GM19351 (cell line): Measurements from ENCODE around the gene KCNQ2.

Experiments used
- ATAC-seq: cut with Tn5 transposase; IDR thresholded peaks from one replicate; pipeline ENCODE4 v1.9.1; 2021; ENCODE audit warnings: mild to moderate bottlenecking, moderate library complexity; ENCODE audit not compliant: unreplicated experiment

Gene KCNQ2

DNA sequence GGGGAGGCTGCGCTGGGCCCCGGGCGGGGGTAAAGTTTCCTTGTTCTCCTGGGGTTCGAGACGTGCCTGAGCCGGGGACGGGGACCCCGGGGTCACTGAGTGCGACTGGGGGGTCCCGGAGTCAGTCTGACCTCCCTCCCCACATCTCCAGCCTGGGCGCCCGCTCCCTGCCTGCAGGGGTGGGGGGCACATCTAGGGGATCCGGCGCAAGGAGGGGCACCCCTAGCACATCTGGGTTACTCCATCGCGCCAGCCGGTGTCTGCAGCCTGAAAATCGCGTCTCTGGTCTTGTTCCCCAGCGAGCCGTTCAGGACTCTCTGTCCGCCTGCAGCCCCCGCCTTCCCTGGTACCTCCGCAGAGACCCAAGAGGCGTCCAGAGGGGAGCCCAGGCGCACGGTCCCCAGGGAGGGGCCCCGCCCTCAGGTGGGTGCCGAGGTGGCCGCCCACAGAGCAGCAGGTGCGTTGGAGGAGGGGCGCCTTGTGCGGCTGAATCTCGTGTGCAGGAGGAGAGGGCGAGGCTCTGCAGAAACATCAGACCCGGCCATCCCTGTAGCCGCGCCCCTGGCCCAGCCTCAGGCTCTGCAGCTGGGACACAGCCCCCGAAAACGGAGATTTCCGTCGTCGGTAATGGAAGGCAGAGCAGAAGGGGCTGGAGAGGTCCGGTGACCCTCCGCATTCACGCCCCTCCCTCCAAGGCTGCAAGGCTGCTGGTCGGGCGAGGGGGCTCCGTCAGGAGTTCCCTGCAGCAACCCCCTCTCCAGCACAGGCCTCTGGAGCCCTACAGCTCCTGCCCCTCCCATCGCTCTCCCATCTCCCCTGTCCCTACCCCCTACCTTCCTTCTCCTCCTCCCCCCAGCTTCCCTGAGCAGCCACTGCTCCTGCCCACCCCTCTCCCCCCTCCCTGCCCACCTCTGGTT is 110.7 kb downstream of the KCNQ2 start:
- ATAC-seq = no peak

GRCh38 chr20:63360850-63361518 is 111.5 kb downstream of the KCNQ2 start, which contains the start of gene CHRNA4:
Gene CHRNA4, minus strand, starts transcription at chr20:63361349. Its CDS starts 184 bp downstream, at chr20:63361165.
- no peak for ATAC-seq

- ATAC-seq = no peak
Observed at GRCh38 chr20:63359937-63360849, 112.3 kb downstream of the KCNQ2 start.

DNA sequence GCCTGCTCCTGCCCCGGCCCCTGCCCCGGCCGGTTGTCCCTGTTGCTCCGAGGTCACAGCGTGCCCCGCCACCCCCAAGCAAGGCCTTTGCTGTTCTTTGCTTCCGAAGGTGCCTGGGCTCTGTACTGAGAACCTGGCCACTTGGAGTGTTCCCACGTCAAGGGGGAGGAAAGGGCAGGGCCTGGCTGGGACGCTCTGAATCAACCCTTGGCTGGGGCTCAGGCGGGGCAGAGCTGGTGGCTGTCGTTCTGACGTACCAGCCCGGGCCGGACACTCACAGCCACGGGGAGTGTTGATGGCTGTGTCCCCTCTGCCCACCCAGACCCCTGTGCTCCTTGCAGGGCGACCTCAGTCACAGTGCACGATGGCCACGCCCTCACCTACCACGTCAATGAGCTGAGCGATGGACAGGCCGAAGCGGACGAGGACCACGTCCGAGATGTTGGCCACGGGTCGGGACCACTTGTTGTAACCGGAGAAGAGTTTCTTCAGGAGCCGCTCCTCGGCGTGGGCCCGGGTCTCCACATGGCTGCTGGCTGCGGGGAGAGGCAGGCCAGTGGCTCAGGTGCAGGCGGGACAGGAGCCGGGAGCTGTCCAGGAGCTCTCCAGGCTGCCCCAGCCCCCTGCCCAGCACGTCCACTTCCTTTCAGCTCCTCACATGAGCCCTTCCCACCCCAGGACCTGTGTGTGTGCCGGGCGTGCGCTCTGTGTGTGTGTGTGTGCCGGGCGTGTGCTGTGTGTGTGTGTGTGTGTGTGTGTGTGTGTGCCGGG is 113.1 kb downstream of the KCNQ2 start:
- ATAC-seq = no peak

DNA sequence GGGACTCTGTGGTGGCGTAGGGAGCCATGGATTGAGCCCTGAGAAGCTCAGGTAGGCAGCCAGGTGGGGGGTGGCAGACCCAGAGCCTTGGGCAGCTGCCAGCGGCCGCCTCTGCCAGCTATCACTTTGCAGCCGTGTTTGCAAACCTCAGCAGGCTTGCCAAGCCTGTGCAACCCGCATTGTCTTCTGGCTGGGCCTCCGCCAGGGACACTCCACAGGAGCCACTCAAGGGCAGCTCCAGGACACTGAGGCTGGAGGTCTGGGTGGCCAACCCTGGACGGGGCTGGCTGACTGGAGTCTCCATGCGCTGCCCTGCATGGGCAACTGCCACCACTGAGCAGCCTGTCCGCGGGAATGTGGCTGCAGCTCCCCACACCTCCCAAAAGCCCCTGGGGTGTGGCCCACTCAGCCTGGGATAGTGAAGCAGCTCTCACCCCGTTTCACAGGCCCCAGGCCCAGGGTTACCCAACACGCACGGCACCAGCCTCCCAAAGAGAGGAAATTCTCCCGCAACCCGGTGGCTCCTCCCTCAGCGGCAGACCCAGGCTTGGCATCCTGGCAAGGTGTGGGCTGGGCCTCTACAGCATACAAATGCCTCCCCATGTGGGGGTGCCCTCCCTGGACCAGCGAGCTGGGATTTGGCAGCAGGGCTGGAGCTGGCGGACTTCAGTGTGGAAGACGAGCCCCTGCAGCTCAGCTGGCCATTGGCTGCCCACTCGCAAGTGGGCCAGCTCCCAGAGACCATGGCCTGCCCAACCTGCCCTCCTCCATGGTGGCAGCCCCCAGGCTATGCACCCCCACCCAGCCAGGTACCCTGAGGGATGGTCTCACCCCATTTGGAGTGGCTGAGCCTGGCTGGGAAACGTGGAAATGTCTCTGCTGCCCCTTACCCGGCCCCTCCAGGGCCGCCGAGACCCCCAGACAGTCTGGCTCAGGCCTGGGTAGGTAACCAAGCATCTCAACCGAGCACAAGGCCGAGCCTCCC is 114.2 kb downstream of the KCNQ2 start:
- no peak for ATAC-seq

- no peak for ATAC-seq
Observed at GRCh38 chr20:63356931-63357879, 115.2 kb downstream of the KCNQ2 start.

- no peak for ATAC-seq
Observed at GRCh38 chr20:63356511-63356910, 115.9 kb downstream of the KCNQ2 start.

DNA sequence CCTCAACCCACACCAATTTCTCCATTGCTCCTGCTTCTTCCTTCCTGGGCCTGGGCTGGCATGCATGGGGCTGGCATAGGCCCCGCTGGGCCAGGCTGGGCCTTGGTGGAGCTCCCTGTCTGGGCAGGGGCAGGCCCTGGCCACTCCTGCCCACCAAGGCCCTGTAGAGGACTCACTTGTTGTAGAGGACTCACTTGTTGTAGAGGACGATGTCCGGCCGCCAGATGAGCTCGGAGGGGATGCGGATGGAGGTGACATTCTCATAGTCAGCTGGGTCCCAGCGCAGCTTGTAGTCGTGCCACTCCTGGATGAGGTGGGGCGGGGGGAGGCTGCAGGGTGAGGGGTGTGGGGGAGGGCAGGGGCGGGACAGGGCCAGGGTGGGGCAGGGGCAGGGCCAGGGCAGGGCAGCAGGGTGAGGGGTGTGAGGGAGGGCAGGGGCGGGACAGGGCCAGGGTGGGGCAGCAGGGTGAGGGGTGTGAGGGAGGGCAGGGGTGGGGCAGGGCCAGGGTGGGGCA is 116.6 kb downstream of the KCNQ2 start:
- ATAC-seq = no peak

DNA sequence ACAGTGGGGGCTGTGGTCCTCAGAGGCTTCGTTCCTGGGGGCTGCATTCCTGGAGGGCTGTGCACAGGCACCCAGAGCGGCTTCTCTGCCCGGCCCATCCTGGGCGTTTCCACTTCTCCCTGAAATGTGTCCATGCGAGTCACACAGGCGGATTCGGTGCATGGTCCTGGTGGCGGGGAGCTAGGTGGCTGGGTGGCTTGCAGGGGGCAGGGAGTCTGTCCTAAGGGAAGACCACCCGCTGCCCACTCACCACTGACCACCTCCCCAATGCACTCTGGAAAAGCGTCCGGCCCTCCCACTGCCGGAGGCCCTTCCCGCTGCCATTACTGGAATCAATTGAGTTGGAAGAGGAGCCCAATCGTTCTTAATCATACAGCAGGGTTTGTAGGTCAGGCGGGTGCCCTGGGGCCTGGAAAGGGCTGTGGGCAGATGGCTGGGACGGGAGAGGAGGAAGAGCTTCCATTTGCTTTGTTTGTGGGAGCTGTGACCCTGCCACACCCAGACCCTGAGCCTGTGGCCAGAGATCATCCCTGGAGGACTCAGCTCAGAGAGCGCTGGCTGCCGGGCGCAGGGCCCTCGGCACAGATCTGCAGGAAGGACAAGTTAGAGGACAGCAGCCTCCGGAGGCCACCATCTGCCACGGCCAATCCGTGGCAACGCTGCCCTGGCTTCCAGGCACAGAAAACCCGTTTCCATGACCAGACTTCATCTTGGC is 117.7 kb downstream of the KCNQ2 start:
- no peak for ATAC-seq

GRCh38 chr20:63352811-63353221 is 119.6 kb downstream of the KCNQ2 start:
- no peak for ATAC-seq

GRCh38 chr20:63351811-63352591 is 120.5 kb downstream of the KCNQ2 start:
- ATAC-seq = no peak

GRCh38 chr20:63351326-63351700 is 121.1 kb downstream of the KCNQ2 start:
- no peak for ATAC-seq

DNA sequence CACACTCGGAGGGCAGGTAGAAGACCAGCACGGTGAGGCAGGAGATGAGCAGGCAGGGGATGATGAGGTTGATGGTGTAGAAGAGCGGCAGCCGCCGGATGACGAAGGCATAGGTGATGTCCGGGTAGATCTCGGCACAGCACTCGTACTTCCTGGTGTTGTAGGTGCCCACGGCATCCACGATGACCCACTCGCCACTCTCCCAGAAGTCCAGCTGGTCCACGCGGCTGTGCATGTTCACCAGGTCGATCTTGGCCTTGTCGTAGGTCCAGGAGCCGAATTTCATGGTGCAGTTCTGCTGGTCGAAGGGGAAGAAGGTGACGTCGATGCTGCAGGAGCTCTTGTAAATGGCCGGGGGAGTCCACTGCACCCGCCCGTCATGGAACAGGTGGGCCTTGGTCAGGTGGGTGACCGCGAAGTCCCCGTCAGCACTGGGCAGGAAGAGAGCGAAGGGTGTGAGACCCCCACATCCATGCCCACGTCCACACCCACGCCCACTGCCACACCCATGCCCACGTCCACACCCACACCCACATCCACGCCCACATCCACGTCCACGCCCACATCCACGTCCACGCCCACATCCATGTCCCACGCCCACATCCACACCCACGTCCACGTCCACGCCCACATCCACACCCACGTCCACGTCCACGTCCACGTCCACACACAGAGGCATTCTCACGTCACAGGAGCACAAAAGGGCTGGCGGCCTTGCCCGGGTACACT is 121.7 kb downstream of the KCNQ2 start:
- ATAC-seq = no peak
